Activated CD4-positive, alpha-beta T cell treated with anti-CD3 and anti-CD28 coated beads, Interleukin-2, amount 50 U/mL, for 24 hours (primary cell): ENCODE results near the gene RNF7.
"Not testable (repeated sequence)": the region's sequence is repeated elsewhere in the genome, so short reads cannot be mapped to it uniquely, and the experiment has no call there.

ENCODE experiments used
- DNase-seq, 2 donors: peaks; one replicate each; pipeline ENCODE4 v3.0.0-alpha.2; 2020; ENCODE audit warnings: low read depth in 1 of 2, low spot score in 1 of 2

RNF7 gene

GRCh38 chr3:141777957-141778813, 40.1 kb downstream of the RNF7 start:
- no peak for DNase-seq

GRCh38 chr3:141779667-141780066, 41.6 kb downstream of the RNF7 start:
- no peak for DNase-seq

- DNase-seq = no peak
Observed at GRCh38 chr3:141782386-141782932, 44.4 kb downstream of the RNF7 start.

GRCh38 chr3:141783632-141784031, 45.5 kb downstream of the RNF7 start:
- no peak for DNase-seq

- DNase-seq = no peak
Observed at GRCh38 chr3:141784096-141784495, 46.0 kb downstream of the RNF7 start.

- no peak for DNase-seq
Observed at GRCh38 chr3:141784531-141784930, 46.4 kb downstream of the RNF7 start.

- no peak for DNase-seq
Observed at GRCh38 chr3:141788149-141788548, 50.1 kb downstream of the RNF7 start.

- not testable (repeated sequence) for DNase-seq
Observed at GRCh38 chr3:141788750-141789149, 50.7 kb downstream of the RNF7 start.

- DNase-seq = no peak
Observed at GRCh38 chr3:141789281-141789680, 51.2 kb downstream of the RNF7 start.

- DNase-seq = no peak
Observed at GRCh38 chr3:141790171-141790570, 52.1 kb downstream of the RNF7 start.

GRCh38 chr3:141792495-141792894, 54.4 kb downstream of the RNF7 start:
- DNase-seq = no peak

GRCh38 chr3:141793476-141794260, 55.6 kb downstream of the RNF7 start:
- no peak for DNase-seq

GRCh38 chr3:141795276-141795675, 57.2 kb downstream of the RNF7 start:
- peak in 1 of 2 donors; percentile 15 for DNase-seq

- DNase-seq = no peak
Observed at GRCh38 chr3:141795741-141796080, 57.6 kb downstream of the RNF7 start.

- DNase-seq = peak in 1 of 2 donors; percentile 83
Observed at GRCh38 chr3:141796081-141796888, 58.2 kb downstream of the RNF7 start.
